ENCODE measurements around the gene NIF3L1.

The NIF3L1 gene

GRCh38 chr2:200851398-200852248 is 37.5 kb upstream of the NIF3L1 start:
- TF ChIP-seq TCF4 (CRISPR knock-in tag; IDR thresholded peaks at IDR 0.05; ENCODE audit: borderline replicate concordance) (no peak), ARNTL (CRISPR knock-in tag; IDR thresholded peaks at IDR 0.05; ENCODE audit: borderline replicate concordance, low read depth) (no peak), PPARA (CRISPR knock-in tag; IDR thresholded peaks at IDR 0.05; ENCODE audit: borderline replicate concordance) (no peak), ZNF8 (CRISPR knock-in tag; IDR thresholded peaks at IDR 0.05) (no peak), GLIS3 (CRISPR knock-in tag; IDR thresholded peaks at IDR 0.05) (no peak), CREB5 (CRISPR knock-in tag; IDR thresholded peaks at IDR 0.05; ENCODE audit: low read depth) (no peak), RARB (CRISPR knock-in tag; IDR thresholded peaks at IDR 0.05) (no peak), ZNF565 (CRISPR knock-in tag; conservative IDR thresholded peaks at IDR 0.05; ENCODE audit: low read depth) (no peak), SNAI2 (CRISPR knock-in tag; IDR thresholded peaks at IDR 0.05) (no peak), ZC3H10 (CRISPR knock-in tag; IDR thresholded peaks at IDR 0.05) (no peak), ZNF70 (CRISPR knock-in tag; IDR thresholded peaks at IDR 0.05) (no peak), PATZ1 (CRISPR knock-in tag; IDR thresholded peaks at IDR 0.05; ENCODE audit: borderline replicate concordance) (no peak), ZFP30 (CRISPR knock-in tag; IDR thresholded peaks at IDR 0.05) (no peak), POU6F1 (CRISPR knock-in tag; IDR thresholded peaks at IDR 0.05; ENCODE audit: borderline replicate concordance, low read depth) (no peak)
- ATAC-seq: no peak

GRCh38 chr2:200852605-200853004 is 36.6 kb upstream of the NIF3L1 start:
- TF ChIP-seq ZFP3 (CRISPR knock-in tag; IDR thresholded peaks at IDR 0.05) (no peak), ZNF565 (CRISPR knock-in tag; conservative IDR thresholded peaks at IDR 0.05; ENCODE audit: low read depth) (no peak), RARB (CRISPR knock-in tag; IDR thresholded peaks at IDR 0.05) (no peak), POU6F1 (CRISPR knock-in tag; IDR thresholded peaks at IDR 0.05; ENCODE audit: borderline replicate concordance, low read depth) (no peak), PPARA (CRISPR knock-in tag; IDR thresholded peaks at IDR 0.05; ENCODE audit: borderline replicate concordance) (no peak), ZNF8 (CRISPR knock-in tag; IDR thresholded peaks at IDR 0.05) (no peak), ZC3H10 (CRISPR knock-in tag; IDR thresholded peaks at IDR 0.05) (no peak), CREB5 (CRISPR knock-in tag; IDR thresholded peaks at IDR 0.05; ENCODE audit: low read depth) (no peak), TOX (CRISPR knock-in tag; IDR thresholded peaks at IDR 0.05; ENCODE audit: borderline replicate concordance) (no peak), TCF4 (CRISPR knock-in tag; IDR thresholded peaks at IDR 0.05; ENCODE audit: borderline replicate concordance) (no peak), PATZ1 (CRISPR knock-in tag; IDR thresholded peaks at IDR 0.05; ENCODE audit: borderline replicate concordance) (no peak), GLIS3 (CRISPR knock-in tag; IDR thresholded peaks at IDR 0.05) (no peak), ZNF70 (CRISPR knock-in tag; IDR thresholded peaks at IDR 0.05) (no peak), ISL1 (CRISPR knock-in tag; IDR thresholded peaks at IDR 0.05) (no peak), OSR1 (CRISPR knock-in tag; IDR thresholded peaks at IDR 0.05) (no peak)
- no peak for ATAC-seq

Data from SK-N-SH treated with all-trans-retinoic acid at 6 μM for 48 hours (cell line).